Mesodermal cell (in vitro differentiated cells): Measurements from ENCODE around the gene DNAH1.

Experiments
- H3K27ac ChIP-seq: 2 replicates; pipeline ENCODE4 v1.7.0; 2013; ENCODE audit warnings: mild to moderate bottlenecking, low read depth, low read length, moderate library complexity; ENCODE audit not compliant: severe bottlenecking
- H3K36me3 ChIP-seq: 2 replicates; pipeline ENCODE4 v1.7.1; 2013; ENCODE audit warnings: mild to moderate bottlenecking, low read length, moderate library complexity; ENCODE audit not compliant: control insufficient read depth, insufficient read depth
- H3K4me1 ChIP-seq: one replicate; pipeline ENCODE4 v1.7.1; 2013; ENCODE audit warnings: mild to moderate bottlenecking, low read length; ENCODE audit not compliant: insufficient read depth, control insufficient read depth, poor library complexity, severe bottlenecking
- H3K4me3 ChIP-seq: 2 replicates; pipeline ENCODE4 v1.7.0; 2013; ENCODE audit warnings: low read length, control low read depth, mild to moderate bottlenecking; ENCODE audit not compliant: insufficient read depth, poor library complexity, severe bottlenecking; ENCODE audit errors: extremely low read depth
- H3K9me3 ChIP-seq: 2 replicates; pipeline ENCODE4 v1.7.1; 2013; ENCODE audit warnings: mild to moderate bottlenecking, low read length, moderate library complexity; ENCODE audit not compliant: control insufficient read depth
- WGBS, 2 experiments: methylation state at CpG; one replicate each; pipeline ENCODE4 v1.1.5; 2013; ENCODE audit warnings: missing lambda C conversion rate in 2 of 2; ENCODE audit not compliant: insufficient coverage in 2 of 2; 5-methylcytosine and 5-hydroxymethylcytosine counted together

The DNAH1 gene

GRCh38 chr3:52406791-52407510 is 90.8 kb downstream of the DNAH1 start:
- Histone ChIP-seq H3K4me1 (peaks cover 9% of the 10 kb centered on the region), H3K4me3 (no peak overlapping the region), H3K9me3 (no peaks in the 10 kb centered on the region), H3K36me3 (peaks cover 70% of the 10 kb centered on the region), H3K27ac (no peak overlapping the region)
- WGBS, 2 experiments, result 96 to 97% methylated on average over 11 to 20 of the region's 20 CpGs

GRCh38 chr3:52407779-52408178 is 91.7 kb downstream of the DNAH1 start:
- WGBS, 2 experiments, result 100% methylated on average over 1 to 3 of the region's 3 CpGs
- H3K9me3 ChIP-seq, result no peaks in the 10 kb centered on the region
- no peak overlapping the region for H3K4me3 ChIP-seq
- peaks cover 62% of the 10 kb centered on the region for H3K36me3 ChIP-seq
- no peak overlapping the region for H3K27ac ChIP-seq
- H3K4me1 ChIP-seq, result peaks cover 10% of the 10 kb centered on the region

DNA sequence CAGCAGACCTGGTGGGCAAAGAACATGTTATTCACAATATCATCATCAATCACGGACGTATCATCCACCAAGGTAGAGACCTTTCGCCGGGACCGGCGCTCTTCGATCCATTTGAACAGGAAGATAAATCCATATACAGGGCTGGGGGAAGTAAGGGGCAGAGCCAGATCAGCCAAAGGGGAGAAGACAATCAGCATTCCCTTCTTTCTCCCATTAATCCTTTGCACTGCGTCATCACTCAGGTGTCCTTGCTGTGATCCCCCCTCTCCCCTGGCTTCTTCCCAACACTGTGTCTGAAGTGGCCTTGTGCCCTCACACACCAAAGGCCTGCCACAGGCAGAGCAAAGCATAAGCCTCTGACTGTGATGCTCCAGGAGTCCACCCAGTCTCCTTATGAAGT is 92.3 kb downstream of the DNAH1 start:
- Histone ChIP-seq H3K36me3 (peaks cover 59% of the 10 kb centered on the region), H3K4me3 (peak overlapping the region; percentile 96), H3K9me3 (no peaks in the 10 kb centered on the region), H3K27ac (no peak overlapping the region), H3K4me1 (peaks cover 10% of the 10 kb centered on the region)
- 100% methylated on average over 1 to 4 of the region's 8 CpGs for WGBS, 2 experiments

DNA sequence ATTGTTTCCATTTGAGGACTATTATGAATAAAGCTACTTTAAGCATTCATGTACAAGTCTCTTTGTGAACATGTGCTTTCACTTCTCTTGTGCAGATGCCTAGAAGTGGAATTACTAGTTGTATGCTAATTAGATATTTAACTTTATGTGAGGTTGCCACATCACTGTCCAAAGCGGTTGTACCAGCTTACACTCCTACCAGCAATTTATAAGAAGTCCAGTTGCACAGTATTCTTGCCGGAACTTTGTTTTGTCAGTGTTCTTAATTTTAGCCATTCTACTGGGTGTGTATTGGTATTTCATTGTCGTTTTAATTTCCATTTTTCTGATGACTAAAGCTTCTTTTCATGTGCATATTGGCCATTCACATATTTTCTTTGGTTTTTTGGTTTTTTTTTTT is 99.7 kb downstream of the DNAH1 start:
- Histone ChIP-seq H3K27ac (no peak overlapping the region), H3K9me3 (no peaks in the 10 kb centered on the region), H3K36me3 (peaks cover 7% of the 10 kb centered on the region), H3K4me3 (no peak overlapping the region), H3K4me1 (peaks cover 6% of the 10 kb centered on the region)
- 90 to 100% methylated on average over 1 to 2 of the region's 3 CpGs for WGBS, 2 experiments

- no peaks in the 10 kb centered on the region for H3K9me3 ChIP-seq
- H3K4me1 ChIP-seq, result no peaks in the 10 kb centered on the region
- 86 to 91% methylated on average over 1 to 2 of the region's 2 CpGs for WGBS, 2 experiments
- no peaks in the 10 kb centered on the region for H3K36me3 ChIP-seq
- no peak overlapping the region for H3K4me3 ChIP-seq
- peak overlapping the region; percentile 16 for H3K27ac ChIP-seq
Measured at GRCh38 chr3:52420388-52420787, 104.3 kb downstream of the DNAH1 start.

GRCh38 chr3:52422669-52423068 is 106.5 kb downstream of the DNAH1 start:
- no peak overlapping the region for H3K4me3 ChIP-seq
- WGBS, 2 experiments, result 82 to 94% methylated on average over 1 to 3 of the region's 3 CpGs
- H3K9me3 ChIP-seq, result no peaks in the 10 kb centered on the region
- H3K36me3 ChIP-seq, result no peaks in the 10 kb centered on the region
- no peaks in the 10 kb centered on the region for H3K4me1 ChIP-seq
- no peak overlapping the region for H3K27ac ChIP-seq

DNA sequence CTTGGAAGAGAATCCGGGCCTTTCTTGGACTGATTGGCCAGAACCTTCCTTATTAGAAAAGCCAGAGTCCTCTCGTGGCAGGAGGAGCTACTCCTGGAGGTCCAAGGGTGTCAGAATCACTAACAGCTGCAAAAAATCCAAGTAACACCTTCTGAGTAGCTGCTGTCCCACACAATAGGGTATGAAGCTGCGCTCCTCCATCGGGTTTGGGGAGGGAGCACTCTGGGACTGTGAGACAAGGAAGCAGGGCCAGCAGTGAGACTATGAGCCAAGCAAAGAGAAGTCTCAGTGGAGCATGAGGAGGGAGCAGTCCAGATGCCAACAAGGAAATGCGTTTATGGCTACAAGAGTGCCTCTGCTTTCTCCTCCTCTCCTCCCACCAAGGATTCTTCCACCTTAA is 107.1 kb downstream of the DNAH1 start:
- Histone ChIP-seq H3K27ac (no peak overlapping the region), H3K9me3 (no peaks in the 10 kb centered on the region), H3K36me3 (no peaks in the 10 kb centered on the region), H3K4me1 (no peaks in the 10 kb centered on the region), H3K4me3 (no peak overlapping the region)
- WGBS, 2 experiments, result 72 to 82% methylated on average over 4 of the region's 5 CpGs

GRCh38 chr3:52428151-52429005 is 112.3 kb downstream of the DNAH1 start:
- Histone ChIP-seq H3K9me3 (no peaks in the 10 kb centered on the region), H3K27ac (peak overlapping the region; percentile 81), H3K4me1 (peaks cover 17% of the 10 kb centered on the region), H3K36me3 (no peaks in the 10 kb centered on the region), H3K4me3 (no peak overlapping the region)
- 19 to 28% methylated on average over 3 of the region's 7 CpGs for WGBS, 2 experiments

GRCh38 chr3:52429031-52429430 is 112.9 kb downstream of the DNAH1 start:
- 69 to 80% methylated on average over 2 of the region's 3 CpGs for WGBS, 2 experiments
- Histone ChIP-seq H3K4me3 (no peak overlapping the region), H3K36me3 (no peaks in the 10 kb centered on the region), H3K9me3 (no peaks in the 10 kb centered on the region), H3K27ac (peak overlapping the region; percentile 81), H3K4me1 (peaks cover 17% of the 10 kb centered on the region)

GRCh38 chr3:52429779-52430415 is 113.8 kb downstream of the DNAH1 start:
- Histone ChIP-seq H3K4me1 (peaks cover 17% of the 10 kb centered on the region), H3K9me3 (no peaks in the 10 kb centered on the region), H3K36me3 (no peaks in the 10 kb centered on the region), H3K4me3 (no peak overlapping the region), H3K27ac (peak overlapping the region; percentile 81)
- 94 to 95% methylated on average over 4 to 5 of the region's 7 CpGs for WGBS, 2 experiments
